ENCODE results near the gene EYS. TPM values are rescaled to one million over a fixed set of nuclear protein-coding genes. Genes with fewer than 3 reads are reported as not detected.
"Not testable (repeated sequence)": the region's sequence is repeated elsewhere in the genome, so short reads cannot be mapped to it uniquely, and the experiment has no call there.

Gene EYS
- total and polyA plus RNA-seq, 2 of the 13 experiments (the other 11 are each of a cell fraction or from before 2014, with no cell fraction given): 0.04 to 0.07 TPM

DNA sequence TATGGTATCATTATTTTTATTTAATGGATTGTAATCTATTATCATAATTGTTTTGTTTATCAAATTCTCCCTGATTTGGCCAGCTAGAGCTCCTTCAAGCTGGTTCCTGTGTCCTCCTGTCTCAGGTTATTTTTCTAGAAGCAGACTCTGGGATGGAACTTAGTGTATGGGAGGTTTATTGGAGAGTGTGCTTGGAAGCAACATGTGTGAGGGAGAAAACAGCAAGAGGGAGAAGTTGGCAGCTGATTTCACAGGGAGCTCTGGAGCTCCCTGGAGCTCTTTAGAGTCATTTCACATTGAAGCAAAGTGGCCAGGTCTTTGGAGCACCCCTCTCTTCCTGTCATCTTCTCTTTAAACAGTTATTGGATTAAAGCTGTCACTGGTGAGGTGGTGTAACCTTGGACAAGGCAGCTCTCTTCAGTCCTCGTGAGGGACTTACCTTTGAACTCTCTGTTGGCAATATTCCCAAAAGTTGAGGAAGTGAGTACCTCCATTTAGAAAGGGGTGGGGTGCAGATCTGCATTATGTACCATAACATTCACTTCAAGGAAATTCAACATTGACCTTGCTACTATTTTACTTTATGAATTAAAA lies 1967.8 kb downstream of the EYS start (continued):
- TF ChIP-seq, protein P1, sequence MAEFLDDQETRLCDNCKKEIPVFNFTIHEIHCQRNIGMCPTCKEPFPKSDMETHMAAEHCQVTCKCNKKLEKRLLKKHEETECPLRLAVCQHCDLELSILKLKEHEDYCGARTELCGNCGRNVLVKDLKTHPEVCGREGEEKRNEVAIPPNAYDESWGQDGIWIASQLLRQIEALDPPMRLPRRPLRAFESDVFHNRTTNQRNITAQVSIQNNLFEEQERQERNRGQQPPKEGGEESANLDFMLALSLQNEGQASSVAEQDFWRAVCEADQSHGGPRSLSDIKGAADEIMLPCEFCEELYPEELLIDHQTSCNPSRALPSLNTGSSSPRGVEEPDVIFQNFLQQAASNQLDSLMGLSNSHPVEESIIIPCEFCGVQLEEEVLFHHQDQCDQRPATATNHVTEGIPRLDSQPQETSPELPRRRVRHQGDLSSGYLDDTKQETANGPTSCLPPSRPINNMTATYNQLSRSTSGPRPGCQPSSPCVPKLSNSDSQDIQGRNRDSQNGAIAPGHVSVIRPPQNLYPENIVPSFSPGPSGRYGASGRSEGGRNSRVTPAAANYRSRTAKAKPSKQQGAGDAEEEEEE (CRISPR knock-in tag; IDR thresholded peaks at IDR 0.05; ENCODE audit: borderline replicate concordance): no peak
- TF ChIP-seq ZNF556 (CRISPR knock-in tag; IDR thresholded peaks at IDR 0.05; ENCODE audit: borderline replicate concordance) (no peak), FIP1L1 (IDR thresholded peaks at IDR 0.05; ENCODE audit: borderline replicate concordance, insufficient read depth, low read depth, low read length) (no peak), MAZ (IDR thresholded peaks at IDR 0.05; ENCODE audit: borderline replicate concordance, low read depth, low read length) (no peak), MAZ (CRISPR knock-in tag; IDR thresholded peaks at IDR 0.05; ENCODE audit: low read depth) (no peak), SOX5 (CRISPR knock-in tag; IDR thresholded peaks at IDR 0.05; ENCODE audit: borderline replicate concordance) (peak; percentile 24; the same call in 1 of the 2 replicates), EP300 (IDR thresholded peaks at IDR 0.05; ENCODE audit: low read depth in 2 of 2, low read length in 2 of 2) (peak in 1 of 2 experiments; percentile 61; a peak in 2 of 4 replicates), EP300 (CRISPR knock-in tag; IDR thresholded peaks at IDR 0.05; ENCODE audit: borderline replicate concordance) (no peak), GABPB1 (CRISPR knock-in tag; IDR thresholded peaks at IDR 0.05) (no peak), TCF7 (IDR thresholded peaks at IDR 0.05; ENCODE audit: low read depth) (peak; percentile 42; the same call in 1 of the 2 replicates)
- TF ChIP-seq, protein P2, sequence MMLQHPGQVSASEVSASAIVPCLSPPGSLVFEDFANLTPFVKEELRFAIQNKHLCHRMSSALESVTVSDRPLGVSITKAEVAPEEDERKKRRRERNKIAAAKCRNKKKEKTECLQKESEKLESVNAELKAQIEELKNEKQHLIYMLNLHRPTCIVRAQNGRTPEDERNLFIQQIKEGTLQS (CRISPR knock-in tag; IDR thresholded peaks at IDR 0.05): no peak

DNA sequence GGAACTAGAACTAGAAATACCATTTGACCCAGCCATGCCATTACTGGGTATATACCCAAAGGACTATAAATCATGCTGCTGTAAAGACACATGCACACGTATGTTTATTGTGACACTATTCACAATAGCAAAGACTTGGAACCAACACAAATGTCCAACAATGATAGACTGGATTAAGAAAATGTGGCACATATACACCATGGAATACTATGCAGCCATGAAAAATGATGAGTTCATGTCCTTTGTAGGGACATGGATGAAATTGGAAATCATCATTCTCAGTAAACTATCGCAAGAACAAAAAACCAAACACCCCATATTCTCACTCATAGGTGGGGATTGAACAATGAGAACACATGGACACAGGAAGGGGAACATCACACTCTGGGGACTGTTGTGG lies 1968.8 kb downstream of the EYS start:
- H3K9me3 ChIP-seq (ENCODE audit: low read length); H3K27ac ChIP-seq (ENCODE audit: extremely low read length, insufficient read depth, low read length); BruUV-seq (replicated peaks); POLR2A ChIA-PET; intact Hi-C loops (cut with micrococcal nuclease; ENCODE audit: unreplicated experiment); H3K4me3 ChIP-seq (replicated peaks in 1 of 3; ENCODE audit: insufficient read depth in 1 of 3, low read depth in 2 of 3, low read length in 3 of 3); DNase-seq (ENCODE audit: low spot score); in situ Hi-C loops (cut with HindIII; ENCODE audit: extremely low pct_ligation_motif_present, low pct_unique_long_range_greater_than_20kb); FAIRE-seq; CTCF ChIA-PET (ENCODE audit: low intra/inter-chr PET ratio, low total read pairs); H3K27me3 ChIP-seq (ENCODE audit: control insufficient read depth in 1 of 2, insufficient read depth in 2 of 2, low read length in 2 of 2); H3K4me2 ChIP-seq (ENCODE audit: low read depth, low read length); H3K36me3 ChIP-seq (replicated peaks in 1 of 2; ENCODE audit: control insufficient read depth in 1 of 2, insufficient read depth in 2 of 2, low read length in 2 of 2); H3K9ac ChIP-seq (ENCODE audit: insufficient read depth, low read depth, low read length); H3K79me2 ChIP-seq (ENCODE audit: insufficient read depth, low read length); H4K20me1 ChIP-seq (ENCODE audit: insufficient read depth, low read length); ATAC-seq; H2AFZ ChIP-seq (ENCODE audit: low read length): not testable (repeated sequence)
- peaks cover 24% of the 10 kb centered on the region for H3K4me1 ChIP-seq (ENCODE audit: insufficient read depth, low read length)
- WGBS (ENCODE audit: low lambda C conversion rate): 97% methylated on average over 2 of the region's 2 CpGs

Data from HepG2 (cell line).